NCI-H1417 treated with DMSO at 0.1 percent for 48 hours (cell line): ENCODE data around the gene RFNG.

Experiments
- DNase-seq: peaks from one replicate; lab custom pipeline; 2025; lab: John Stamatoyannopoulos, UW

RFNG gene

GRCh38 chr17:82051776-82052637 lies at the start of gene RFNG, which contains the start of gene GPS1:
Gene RFNG (minus strand): TSS chr17:82051811. CDS start chr17:82051766, 45 bp downstream.
Gene GPS1 (plus strand): TSS chr17:82051898. CDS start chr17:82051932, 34 bp downstream.
- no peak for DNase-seq

GRCh38 chr17:82101301-82101715 lies 49.7 kb upstream of the RFNG start:
- DNase-seq, result no peak

GRCh38 chr17:82100502-82101298 lies 49.1 kb upstream of the RFNG start:
- DNase-seq, result no peak

- DNase-seq, result no peak
These were observed 47.5 kb upstream of the RFNG start for GRCh38 chr17:82098939-82099763.

GRCh38 chr17:82098169-82098938 lies 46.7 kb upstream of the RFNG start, which contains the start of gene FASN:
Gene FASN (minus strand): TSS chr17:82098236. CDS start chr17:82096445, 1,791 bp downstream.
- DNase-seq, result peak; percentile 53

GRCh38 chr17:82097919-82098168 lies 46.2 kb upstream of the RFNG start:
- no peak for DNase-seq

- DNase-seq, result no peak
These were observed 45.7 kb upstream of the RFNG start for GRCh38 chr17:82097184-82097918.

GRCh38 chr17:82096709-82097183 lies 45.1 kb upstream of the RFNG start:
- no peak for DNase-seq

GRCh38 chr17:82095777-82096708 lies 44.4 kb upstream of the RFNG start:
- DNase-seq, result no peak

GRCh38 chr17:82094931-82095776 lies 43.5 kb upstream of the RFNG start:
- no peak for DNase-seq

- no peak for DNase-seq
These were observed 41.6 kb upstream of the RFNG start for GRCh38 chr17:82092995-82093751.

- no peak for DNase-seq
These were observed 41.0 kb upstream of the RFNG start for GRCh38 chr17:82092628-82092994.

GRCh38 chr17:82092094-82092586 lies 40.5 kb upstream of the RFNG start:
- no peak for DNase-seq

- no peak for DNase-seq
These were observed 39.9 kb upstream of the RFNG start for GRCh38 chr17:82091264-82092066.

GRCh38 chr17:82090549-82091263 lies 39.1 kb upstream of the RFNG start:
- DNase-seq, result no peak
